Activated CD8-positive, alpha-beta T cell treated with anti-CD3 and anti-CD28 coated beads for 36 hours (primary cell): ENCODE results near the gene DGKG. TPM values are rescaled to one million over a fixed set of nuclear protein-coding genes. Genes with fewer than 3 reads are reported as not detected.

ENCODE experiments used
- ATAC-seq: fragments of 200-7000 bp; cut with Tn5 transposase; one replicate; pipeline ENCODE4 v1.10.0; 2021; ENCODE audit warnings: mild to moderate bottlenecking, moderate library complexity
- CTCF ChIA-PET: fragments of 350-600 bp; sonication (Branson Sonifier 250); formaldehyde crosslinking; loops from one replicate; lab custom pipeline; 2021; ENCODE audit warnings: antibody characterized with exemption; lab: Charles Lee
- POLR2A ChIA-PET: fragments of 350-600 bp; sonication (Branson Sonifier 250); formaldehyde crosslinking; loops from one replicate; lab custom pipeline; 2021; ENCODE audit warnings: antibody characterized with exemption; lab: Charles Lee
- DNase-seq: peaks from one replicate; pipeline ENCODE4 v3.0.0-alpha.2; 2020
- H3K27ac Mint-ChIP-seq: one replicate; pipeline ENCODE4 v1.8.0; 2021; ENCODE audit warnings: mild to moderate bottlenecking, mixed read lengths
- H3K27me3 Mint-ChIP-seq: one replicate; pipeline ENCODE4 v1.8.0; 2021; ENCODE audit warnings: mixed read lengths
- H3K36me3 Mint-ChIP-seq: one replicate; pipeline ENCODE4 v1.8.0; 2021; ENCODE audit warnings: low read depth, mixed read lengths
- H3K4me1 Mint-ChIP-seq: one replicate; pipeline ENCODE4 v1.8.0; 2021; ENCODE audit warnings: low read depth, mixed read lengths
- H3K4me3 Mint-ChIP-seq: one replicate; pipeline ENCODE4 v1.8.0; 2021; ENCODE audit warnings: mild to moderate bottlenecking, moderate library complexity, mixed read lengths
- H3K9me3 Mint-ChIP-seq: one replicate; pipeline ENCODE4 v1.8.0; 2021; ENCODE audit warnings: mixed read lengths
- intact Hi-C: fragments of 100-400 bp; cut with micrococcal nuclease; formaldehyde crosslinking; loops from one replicate; pipeline ENCODE4 v1.10.0; 2022
- total RNA-seq, 2 experiments: library from RNA; stranded (reverse); gene quantifications; one replicate each; pipeline ENCODE4 v1.2.3, GENCODE V29; 2021
- TF ChIP-seq, protein P1 (sequence below): fragments of 200-600 bp; IDR thresholded peaks from one replicate; pipeline ENCODE4 v1.8.0; 2022; ENCODE audit warnings: antibody characterized with exemption, mild to moderate bottlenecking

The DGKG gene
- total RNA-seq, 2 experiments from 2014 or later, result 0.18 to 0.36 TPM

GRCh38 chr3:186400662-186401061 is 38.6 kb upstream of the DGKG start:
- no peaks in the 10 kb centered on the region for H3K9me3 Mint-ChIP-seq
- no peak overlapping the region for H3K4me3 Mint-ChIP-seq
- DNase-seq (no peak), ATAC-seq (no peak)
- H3K4me1 Mint-ChIP-seq, result no peaks in the 10 kb centered on the region
- H3K27ac Mint-ChIP-seq, result no peak overlapping the region
- POLR2A ChIA-PET, result no interaction called here
- H3K27me3 Mint-ChIP-seq, result no peaks in the 10 kb centered on the region
- CTCF ChIA-PET, result interaction anchor here (1.1 kb wide), 1 partner anchor 140 kb away, joined by 4 read pairs; no protein-coding TSS in a partner anchor
- H3K36me3 Mint-ChIP-seq, result no peaks in the 10 kb centered on the region
- TF ChIP-seq, protein P1, sequence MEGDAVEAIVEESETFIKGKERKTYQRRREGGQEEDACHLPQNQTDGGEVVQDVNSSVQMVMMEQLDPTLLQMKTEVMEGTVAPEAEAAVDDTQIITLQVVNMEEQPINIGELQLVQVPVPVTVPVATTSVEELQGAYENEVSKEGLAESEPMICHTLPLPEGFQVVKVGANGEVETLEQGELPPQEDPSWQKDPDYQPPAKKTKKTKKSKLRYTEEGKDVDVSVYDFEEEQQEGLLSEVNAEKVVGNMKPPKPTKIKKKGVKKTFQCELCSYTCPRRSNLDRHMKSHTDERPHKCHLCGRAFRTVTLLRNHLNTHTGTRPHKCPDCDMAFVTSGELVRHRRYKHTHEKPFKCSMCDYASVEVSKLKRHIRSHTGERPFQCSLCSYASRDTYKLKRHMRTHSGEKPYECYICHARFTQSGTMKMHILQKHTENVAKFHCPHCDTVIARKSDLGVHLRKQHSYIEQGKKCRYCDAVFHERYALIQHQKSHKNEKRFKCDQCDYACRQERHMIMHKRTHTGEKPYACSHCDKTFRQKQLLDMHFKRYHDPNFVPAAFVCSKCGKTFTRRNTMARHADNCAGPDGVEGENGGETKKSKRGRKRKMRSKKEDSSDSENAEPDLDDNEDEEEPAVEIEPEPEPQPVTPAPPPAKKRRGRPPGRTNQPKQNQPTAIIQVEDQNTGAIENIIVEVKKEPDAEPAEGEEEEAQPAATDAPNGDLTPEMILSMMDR, result no peak
- intact Hi-C loops, result no loop called here

GRCh38 chr3:186400026-186400425 is 38.0 kb upstream of the DGKG start:
- H3K27ac Mint-ChIP-seq, result no peak overlapping the region
- no peak for DNase-seq
- TF ChIP-seq, protein P1, result no peak
- H3K4me3 Mint-ChIP-seq, result no peak overlapping the region
- ChIA-PET CTCF (interaction anchor here (1.1 kb wide), 1 partner anchor 141 kb away, joined by 4 read pairs; no protein-coding TSS in a partner anchor), POLR2A (no interaction called here)
- H3K4me1 Mint-ChIP-seq, result no peaks in the 10 kb centered on the region
- no peaks in the 10 kb centered on the region for H3K36me3 Mint-ChIP-seq
- no peaks in the 10 kb centered on the region for H3K9me3 Mint-ChIP-seq
- no peak for ATAC-seq
- intact Hi-C loops, result no loop called here
- no peaks in the 10 kb centered on the region for H3K27me3 Mint-ChIP-seq

- ChIA-PET CTCF (no interaction called here), POLR2A (no interaction called here)
- intact Hi-C loops, result no loop called here
- DNase-seq (no peak), ATAC-seq (no peak)
- TF ChIP-seq, protein P1, result no peak
- Mint-ChIP-seq H3K4me3 (no peak overlapping the region), H3K27me3 (no peaks in the 10 kb centered on the region), H3K36me3 (no peaks in the 10 kb centered on the region), H3K27ac (no peak overlapping the region), H3K9me3 (peaks cover 6% of the 10 kb centered on the region), H3K4me1 (no peaks in the 10 kb centered on the region)
Observed at GRCh38 chr3:186394566-186395217, 32.7 kb upstream of the DGKG start.

DNA sequence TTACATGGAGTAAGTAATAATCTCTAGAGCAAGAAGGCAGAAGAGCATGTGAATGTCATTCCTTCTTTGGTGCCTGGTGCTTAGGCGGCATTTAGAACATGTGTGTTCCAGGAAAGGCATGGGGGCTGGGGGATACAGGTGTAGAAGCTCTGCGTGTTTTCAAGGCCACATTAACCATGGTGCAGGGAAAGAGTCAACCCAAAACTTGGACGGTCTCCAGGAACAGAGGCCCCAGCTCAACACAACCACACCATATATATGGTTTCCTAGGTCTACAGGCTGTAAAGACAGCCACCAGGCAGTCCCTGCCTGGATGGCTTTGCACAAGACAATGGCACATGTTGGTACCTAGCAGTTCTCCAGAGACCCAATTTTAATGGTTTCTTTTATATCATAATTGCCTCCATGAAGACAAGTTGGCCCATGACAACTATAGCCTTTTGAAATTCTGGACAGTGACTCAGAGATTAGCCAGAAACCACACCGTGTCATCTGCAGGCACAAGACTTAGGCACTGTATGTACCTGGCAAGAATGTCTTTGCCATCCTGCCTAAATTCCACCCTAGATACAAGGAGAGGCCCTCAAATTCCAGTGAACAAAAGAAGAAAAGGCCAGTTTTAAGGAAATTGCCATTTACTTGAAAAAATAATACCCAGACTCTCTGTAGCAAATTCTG is 25.0 kb upstream of the DGKG start:
- ChIA-PET CTCF (no interaction called here), POLR2A (no interaction called here)
- intact Hi-C loops, result no loop called here
- peaks cover 2% of the 10 kb centered on the region for H3K27me3 Mint-ChIP-seq
- TF ChIP-seq, protein P1, result no peak
- no peaks in the 10 kb centered on the region for H3K36me3 Mint-ChIP-seq
- ATAC-seq (no peak), DNase-seq (no peak)
- no peak overlapping the region for H3K4me3 Mint-ChIP-seq
- H3K27ac Mint-ChIP-seq, result no peak overlapping the region
- no peaks in the 10 kb centered on the region for H3K9me3 Mint-ChIP-seq
- H3K4me1 Mint-ChIP-seq, result peaks cover 7% of the 10 kb centered on the region

GRCh38 chr3:186385856-186386602 is 24.0 kb upstream of the DGKG start:
- peaks cover 12% of the 10 kb centered on the region for H3K4me1 Mint-ChIP-seq
- no peak for DNase-seq
- H3K4me3 Mint-ChIP-seq, result no peak overlapping the region
- ChIA-PET POLR2A (no interaction called here), CTCF (no interaction called here)
- H3K27me3 Mint-ChIP-seq, result peaks cover 2% of the 10 kb centered on the region
- TF ChIP-seq, protein P1, result no peak
- intact Hi-C loops, result no loop called here
- no peaks in the 10 kb centered on the region for H3K9me3 Mint-ChIP-seq
- ATAC-seq, result no peak
- no peak overlapping the region for H3K27ac Mint-ChIP-seq
- H3K36me3 Mint-ChIP-seq, result no peaks in the 10 kb centered on the region
